GM19238 (cell line): ENCODE measurements around the gene RAB5IF.
"Not testable (repeated sequence)": the region's sequence is repeated elsewhere in the genome, so short reads cannot be mapped to it uniquely, and the experiment has no call there.

Experiments
- DNase-seq: peaks from one replicate; pipeline ENCODE4 v3.0.0; 2011; ENCODE audit warnings: low spot score; ENCODE audit not compliant: insufficient read length

RAB5IF gene

GRCh38 chr20:36585410-36586125 lies 20.0 kb upstream of the RAB5IF start:
- no peak for DNase-seq

GRCh38 chr20:36587388-36588070 lies 18.1 kb upstream of the RAB5IF start:
- DNase-seq, result no peak

DNA sequence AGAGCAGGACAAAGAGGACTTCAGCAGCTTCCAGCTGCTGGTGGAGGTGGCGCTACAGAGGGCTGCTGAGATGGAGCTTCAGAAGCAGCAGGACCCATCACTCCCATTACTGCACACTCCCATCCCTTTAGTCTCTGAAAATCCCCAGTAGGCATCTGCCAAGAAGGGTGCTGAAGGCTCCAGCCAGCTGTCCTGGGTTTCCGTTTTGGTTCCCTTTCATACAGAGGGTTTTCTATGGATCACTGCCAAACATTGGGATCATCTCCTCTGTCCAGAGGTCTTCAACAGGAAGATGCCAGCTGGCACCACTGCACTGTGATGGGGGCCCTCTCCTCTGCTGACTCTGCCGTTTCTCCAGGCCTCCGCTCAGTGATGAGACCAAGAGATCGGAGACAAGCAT lies 14.3 kb upstream of the RAB5IF start:
- no peak for DNase-seq

- no peak for DNase-seq
Measured at GRCh38 chr20:36591854-36592641, 13.5 kb upstream of the RAB5IF start.

DNA sequence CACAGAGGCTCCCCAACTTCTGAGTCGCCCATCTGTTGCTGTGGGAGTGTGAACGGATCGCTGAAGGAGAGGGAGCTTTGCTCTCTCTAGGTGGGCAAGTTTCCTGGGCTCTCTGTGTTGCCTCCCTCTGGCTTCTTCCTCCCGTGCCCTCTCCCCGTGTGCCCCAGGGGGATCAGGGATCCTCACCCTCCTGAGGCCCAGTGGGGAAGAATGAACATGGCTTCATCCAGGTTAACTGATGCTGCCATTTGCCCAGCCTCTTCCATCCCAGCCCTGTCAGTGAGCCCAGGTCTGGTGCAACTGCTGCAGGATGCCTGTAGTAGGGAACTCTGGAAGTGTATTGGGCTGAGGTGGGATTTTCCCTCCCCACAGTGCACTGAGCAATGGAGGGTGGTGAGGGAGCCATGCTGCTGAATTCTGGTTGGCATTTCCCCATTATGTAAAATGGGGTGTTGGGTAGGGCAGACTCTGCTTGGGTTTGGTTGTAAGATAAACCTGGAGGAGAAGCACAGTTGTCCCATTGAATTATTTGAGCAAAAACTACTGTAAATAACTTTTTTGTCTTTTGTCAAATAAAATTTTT lies 12.1 kb upstream of the RAB5IF start:
- no peak for DNase-seq

DNA sequence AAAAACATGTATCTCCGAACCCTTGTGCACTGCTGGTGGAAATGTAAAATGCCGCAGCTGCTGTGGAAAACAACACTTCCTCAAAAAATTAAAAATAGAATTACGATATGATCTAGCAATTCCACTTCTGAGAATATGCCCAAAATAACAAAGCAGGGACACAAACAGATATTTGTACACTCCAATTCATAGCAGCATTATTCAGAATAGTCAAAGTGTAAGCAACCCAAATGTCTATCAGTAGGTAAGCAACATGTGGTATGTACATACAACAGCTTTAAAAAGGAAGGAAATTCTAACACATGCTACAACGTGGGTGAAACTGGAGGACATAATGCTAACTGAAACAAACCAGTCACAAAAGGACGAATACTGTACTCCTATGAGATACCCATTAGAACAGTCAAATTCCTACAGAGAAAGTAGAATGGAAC lies 5.7 kb upstream of the RAB5IF start:
- no peak for DNase-seq

DNA sequence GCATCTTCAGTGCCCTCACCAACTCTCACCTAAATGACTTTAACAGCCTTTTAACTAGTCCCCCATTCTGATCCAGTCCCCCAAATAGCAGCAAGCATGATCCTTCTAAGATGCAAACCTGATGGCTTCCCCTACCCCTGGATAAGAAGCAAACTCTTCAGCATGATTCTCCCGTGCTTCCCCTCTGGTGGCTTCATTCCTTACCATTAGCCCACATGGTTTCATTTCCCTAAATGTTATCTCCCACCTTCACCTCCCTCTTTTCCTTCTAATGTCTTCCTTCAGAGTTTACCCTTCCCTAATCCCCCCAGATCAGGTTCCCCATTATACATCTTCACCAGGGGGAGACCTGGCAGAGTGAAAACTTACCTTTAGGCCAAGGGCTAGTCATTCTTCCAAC lies 4.0 kb upstream of the RAB5IF start:
- no peak for DNase-seq

GRCh38 chr20:36604952-36605398 lies 604 bp upstream of the RAB5IF start:
- DNase-seq, result peak; percentile 31

- no peak for DNase-seq
Measured at GRCh38 chr20:36606158-36607066, 833 bp downstream of the RAB5IF start.

DNA sequence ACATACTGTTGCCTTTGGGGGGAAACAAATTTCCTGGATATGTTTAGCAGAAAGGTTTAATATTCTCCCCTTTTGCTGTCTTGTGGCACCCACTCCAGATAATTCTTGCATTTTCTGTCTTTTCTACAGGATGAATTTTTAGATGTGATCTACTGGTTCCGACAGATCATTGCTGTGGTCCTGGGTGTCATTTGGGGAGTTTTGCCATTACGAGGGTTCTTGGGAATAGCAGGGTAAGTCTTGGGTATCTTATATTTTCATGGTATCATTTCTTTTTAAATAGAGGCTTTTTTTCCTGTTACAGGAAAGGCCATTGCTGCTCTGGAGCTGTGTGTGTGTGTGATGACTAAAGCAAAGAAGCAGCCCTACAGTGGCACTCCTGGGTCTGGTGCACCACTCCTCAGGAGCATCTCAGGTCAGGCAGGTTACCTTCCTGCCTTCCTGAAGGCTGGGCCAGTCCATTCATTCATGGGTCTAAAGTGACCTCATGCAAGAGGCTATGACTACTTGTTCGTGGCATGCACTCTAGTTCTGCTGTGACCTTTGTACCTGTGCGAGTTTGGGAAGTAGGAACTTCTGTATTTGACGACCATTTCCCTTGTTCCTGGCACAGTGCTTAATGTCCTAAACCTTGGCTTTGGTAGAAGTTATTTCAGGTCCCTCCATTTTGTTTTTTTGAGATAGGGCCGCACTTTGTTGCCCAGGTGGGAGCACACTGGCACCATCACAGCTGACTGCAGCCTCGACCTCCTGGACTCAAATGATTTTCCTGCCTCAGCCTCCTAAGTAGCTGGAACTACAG lies 2.2 kb downstream of the RAB5IF start:
- DNase-seq, result no peak

DNA sequence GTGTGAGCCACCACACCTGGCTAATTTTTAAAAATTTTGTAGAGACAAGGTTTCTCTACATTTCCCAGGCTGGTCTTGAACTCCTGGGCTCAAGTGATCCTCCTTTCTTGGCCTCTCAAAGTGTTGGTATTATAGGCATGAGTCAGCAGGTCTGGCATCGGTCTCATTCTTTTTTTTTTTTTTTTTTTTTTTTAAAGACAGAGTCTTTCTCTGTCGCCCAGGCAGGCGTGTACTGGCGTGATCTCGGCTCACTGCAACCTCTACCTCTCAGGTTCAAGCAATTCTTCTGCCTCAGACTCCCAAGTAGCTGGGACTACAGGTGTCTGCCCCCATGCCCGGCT lies 2.8 kb downstream of the RAB5IF start:
- DNase-seq, result not testable (repeated sequence)

GRCh38 chr20:36611625-36612024 lies 6.0 kb downstream of the RAB5IF start:
- DNase-seq, result no peak

DNA sequence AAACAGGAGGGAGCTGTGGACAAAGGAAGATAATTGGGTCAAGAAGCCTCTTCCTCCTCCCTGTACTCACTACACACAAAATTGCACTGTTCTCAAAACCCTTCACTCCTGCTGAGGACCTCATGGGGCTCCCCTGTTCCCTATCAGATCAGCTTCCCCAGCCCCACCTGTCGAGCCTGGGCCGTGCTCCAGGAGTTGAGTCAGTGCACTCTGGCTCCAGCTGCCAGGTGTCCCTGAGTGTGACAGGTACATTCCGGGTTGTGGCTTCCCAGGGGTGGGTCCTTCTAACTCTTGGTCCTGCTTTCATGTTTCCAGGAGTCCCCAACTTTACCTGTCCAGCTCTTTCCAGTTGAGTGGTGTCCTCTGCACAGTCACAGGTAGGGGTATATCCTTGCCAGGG lies 8.4 kb downstream of the RAB5IF start:
- no peak for DNase-seq

DNA sequence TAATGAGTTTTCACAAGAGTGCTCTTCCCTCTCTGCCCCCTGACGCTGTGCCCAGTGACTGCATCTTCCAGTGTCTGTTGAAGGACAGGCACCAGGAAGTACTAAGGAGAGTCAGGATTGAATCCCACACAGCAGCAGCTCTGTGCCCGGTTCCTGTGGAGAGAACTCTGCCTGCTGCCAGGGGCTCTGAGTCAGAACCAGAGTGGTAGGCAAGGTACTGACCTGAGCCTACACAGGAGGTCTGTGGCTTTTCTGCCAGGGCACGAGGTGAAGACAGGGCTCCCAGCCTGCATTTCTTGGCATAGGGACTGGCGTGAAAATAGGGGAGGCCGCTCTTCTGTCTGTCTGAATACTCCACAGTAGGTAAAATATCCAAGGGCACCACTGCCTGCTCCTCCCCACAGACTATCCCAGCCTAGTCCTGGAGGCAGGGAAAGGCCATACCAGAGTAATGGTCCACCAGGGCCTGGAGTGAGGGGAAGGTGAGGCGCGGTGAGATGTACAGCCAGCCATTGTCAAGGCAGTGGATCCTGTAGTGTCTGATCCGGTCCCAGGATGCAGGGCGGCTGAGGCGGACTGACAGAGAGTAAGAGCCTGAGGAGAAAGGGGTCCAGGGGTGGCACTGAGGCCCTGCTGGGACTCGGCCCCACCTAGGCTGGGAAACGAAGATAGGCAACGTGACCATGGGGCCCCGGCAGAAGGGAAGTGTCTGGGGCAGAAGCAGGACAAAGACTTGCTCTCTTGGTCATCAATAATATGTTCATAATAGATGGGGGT lies 9.4 kb downstream of the RAB5IF start:
- DNase-seq, result no peak

GRCh38 chr20:36620917-36621316 lies 15.3 kb downstream of the RAB5IF start:
- DNase-seq, result no peak

- DNase-seq, result no peak
Measured at GRCh38 chr20:36623444-36623843, 17.9 kb downstream of the RAB5IF start.

- DNase-seq, result no peak
Measured at GRCh38 chr20:36624068-36624943, 18.7 kb downstream of the RAB5IF start.

- DNase-seq, result no peak
Measured at GRCh38 chr20:36624944-36625324, 19.4 kb downstream of the RAB5IF start.
